Fibroblast of the aortic adventitia (primary cell): Measurements from ENCODE around the gene APPL2. TPM values are rescaled to one million over a fixed set of nuclear protein-coding genes. Genes with fewer than 3 reads are reported as not detected.
"Not testable (repeated sequence)": the region's sequence is repeated elsewhere in the genome, so short reads cannot be mapped to it uniquely, and the experiment has no call there.

ENCODE experiments used
- DNase-seq: peaks from one replicate; pipeline ENCODE4 v3.0.0-alpha.2; 2010; ENCODE audit warnings: low read depth
- H3K4me3 ChIP-seq: 2 replicates; pipeline ENCODE4 v1.5.1; 2011; ENCODE audit warnings: low read depth, mild to moderate bottlenecking, control low read depth, low read length, moderate library complexity
- total RNA-seq: library from RNA; depleted of rRNA; stranded (reverse); fragments of >200 nt; gene quantifications from 2 replicates; pipeline ENCODE4 v1.2.3, GENCODE V29; 2012; ENCODE audit warnings: low replicate concordance
- TF ChIP-seq, protein P1 (sequence below): IDR thresholded peaks from 2 replicates; pipeline ENCODE4 v1.5.1; 2011; ENCODE audit warnings: mild to moderate bottlenecking, low read length, control low read depth, inconsistent platforms; ENCODE audit not compliant: insufficient read depth

Gene APPL2
- total RNA-seq, 1 donor = 48.5 TPM

DNA sequence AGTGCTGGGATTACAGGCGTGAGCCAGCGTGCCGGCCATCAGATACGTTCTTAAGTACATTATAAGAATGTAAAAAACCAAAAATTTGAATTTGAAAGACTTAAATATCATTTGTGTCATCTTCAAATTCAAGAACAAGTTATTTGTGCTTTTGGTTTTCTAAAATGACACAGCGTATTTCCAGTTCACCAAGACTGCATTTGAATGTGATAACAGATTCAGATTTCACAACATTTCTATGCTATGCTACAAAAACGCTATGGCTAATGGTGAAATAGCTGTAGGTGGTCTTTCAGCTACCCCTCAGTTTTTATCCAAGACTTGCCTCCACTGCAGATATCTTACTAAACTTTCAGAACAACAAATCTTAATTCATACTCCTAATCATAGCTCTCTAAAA lies 46.7 kb downstream of the APPL2 start:
- TF ChIP-seq, protein P1, sequence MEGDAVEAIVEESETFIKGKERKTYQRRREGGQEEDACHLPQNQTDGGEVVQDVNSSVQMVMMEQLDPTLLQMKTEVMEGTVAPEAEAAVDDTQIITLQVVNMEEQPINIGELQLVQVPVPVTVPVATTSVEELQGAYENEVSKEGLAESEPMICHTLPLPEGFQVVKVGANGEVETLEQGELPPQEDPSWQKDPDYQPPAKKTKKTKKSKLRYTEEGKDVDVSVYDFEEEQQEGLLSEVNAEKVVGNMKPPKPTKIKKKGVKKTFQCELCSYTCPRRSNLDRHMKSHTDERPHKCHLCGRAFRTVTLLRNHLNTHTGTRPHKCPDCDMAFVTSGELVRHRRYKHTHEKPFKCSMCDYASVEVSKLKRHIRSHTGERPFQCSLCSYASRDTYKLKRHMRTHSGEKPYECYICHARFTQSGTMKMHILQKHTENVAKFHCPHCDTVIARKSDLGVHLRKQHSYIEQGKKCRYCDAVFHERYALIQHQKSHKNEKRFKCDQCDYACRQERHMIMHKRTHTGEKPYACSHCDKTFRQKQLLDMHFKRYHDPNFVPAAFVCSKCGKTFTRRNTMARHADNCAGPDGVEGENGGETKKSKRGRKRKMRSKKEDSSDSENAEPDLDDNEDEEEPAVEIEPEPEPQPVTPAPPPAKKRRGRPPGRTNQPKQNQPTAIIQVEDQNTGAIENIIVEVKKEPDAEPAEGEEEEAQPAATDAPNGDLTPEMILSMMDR = no peak
- H3K4me3 ChIP-seq = no peak overlapping the region
- no peak for DNase-seq

DNA sequence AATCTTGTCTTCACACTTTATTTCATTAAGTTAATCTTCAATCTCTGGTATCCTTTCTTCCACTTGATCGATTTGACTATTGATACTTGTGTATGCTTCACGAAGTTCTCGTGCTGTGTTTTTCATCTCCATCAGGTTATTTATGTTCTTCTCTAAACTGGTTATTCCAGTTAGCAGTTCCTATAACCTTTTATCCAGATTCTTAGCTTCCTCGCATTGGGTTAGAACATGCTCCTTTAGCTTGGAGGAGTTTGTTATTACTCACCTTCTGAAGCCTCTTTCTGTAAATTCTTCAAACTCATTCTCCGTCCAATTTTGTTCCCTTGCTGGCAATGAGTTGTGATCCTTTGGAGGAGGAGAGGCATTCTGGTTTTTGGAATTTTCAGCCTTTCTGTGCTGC lies 52.0 kb downstream of the APPL2 start:
- not testable (repeated sequence) for H3K4me3 ChIP-seq, DNase-seq

DNA sequence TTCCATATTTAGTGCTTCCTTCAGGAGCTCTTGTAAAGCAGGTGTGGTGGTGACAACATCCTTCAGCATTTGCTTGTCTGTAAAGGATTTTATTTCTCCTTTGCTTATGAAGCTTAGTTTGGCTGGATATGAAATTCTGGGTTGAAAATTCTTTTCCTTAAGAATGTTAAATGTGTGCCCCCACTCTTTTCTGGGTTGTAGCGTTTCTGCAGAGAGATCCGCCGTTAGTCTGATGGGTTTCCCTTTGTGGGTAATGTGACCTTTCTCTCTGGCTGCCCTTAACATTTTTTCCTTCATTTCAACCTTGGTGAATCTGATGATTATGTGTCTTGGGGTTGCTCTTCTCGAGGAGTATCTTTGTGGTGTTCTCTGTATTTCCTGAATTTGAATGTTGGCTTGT lies 52.6 kb downstream of the APPL2 start:
- DNase-seq, H3K4me3 ChIP-seq: not testable (repeated sequence)

DNA sequence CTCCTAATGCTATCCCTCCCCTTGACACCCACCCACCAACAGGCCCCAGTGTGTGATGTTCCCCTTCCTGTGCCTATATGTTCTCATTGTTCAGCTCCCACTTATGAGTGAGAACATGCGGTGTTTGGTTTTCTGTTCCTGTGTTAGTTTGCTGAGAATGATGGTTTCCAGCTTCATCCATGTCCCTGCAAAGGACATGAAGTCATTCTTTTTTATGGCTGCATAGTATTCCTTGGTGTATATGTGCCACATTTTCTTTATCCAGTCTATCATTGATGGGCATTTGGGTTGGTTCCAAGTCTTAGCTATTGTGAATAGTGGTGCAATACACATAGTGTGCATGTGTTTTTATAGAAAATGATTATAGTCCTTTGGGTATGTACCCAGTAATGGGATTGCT lies 56.9 kb downstream of the APPL2 start:
- not testable (repeated sequence) for DNase-seq, H3K4me3 ChIP-seq

DNA sequence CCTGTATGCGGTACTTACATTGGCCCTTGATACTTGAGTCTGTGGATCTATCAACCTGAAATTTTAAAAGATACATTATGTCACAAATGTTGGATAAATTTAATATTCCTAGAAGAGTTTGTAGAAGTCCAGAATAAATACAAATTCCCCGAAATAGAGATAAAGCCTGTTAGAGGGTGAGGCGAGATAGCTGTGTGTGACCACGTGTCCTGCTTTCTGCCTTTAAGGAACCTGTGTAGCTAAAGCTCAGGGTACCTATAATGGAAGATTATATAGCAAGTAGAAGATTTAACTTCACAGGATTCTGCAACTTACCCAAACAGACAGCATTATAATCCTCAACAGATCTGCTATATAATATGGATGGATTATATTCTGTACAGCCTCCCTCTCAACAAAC lies 58.8 kb downstream of the APPL2 start:
- DNase-seq = no peak
- TF ChIP-seq, protein P1 = no peak
- H3K4me3 ChIP-seq = no peak overlapping the region

DNA sequence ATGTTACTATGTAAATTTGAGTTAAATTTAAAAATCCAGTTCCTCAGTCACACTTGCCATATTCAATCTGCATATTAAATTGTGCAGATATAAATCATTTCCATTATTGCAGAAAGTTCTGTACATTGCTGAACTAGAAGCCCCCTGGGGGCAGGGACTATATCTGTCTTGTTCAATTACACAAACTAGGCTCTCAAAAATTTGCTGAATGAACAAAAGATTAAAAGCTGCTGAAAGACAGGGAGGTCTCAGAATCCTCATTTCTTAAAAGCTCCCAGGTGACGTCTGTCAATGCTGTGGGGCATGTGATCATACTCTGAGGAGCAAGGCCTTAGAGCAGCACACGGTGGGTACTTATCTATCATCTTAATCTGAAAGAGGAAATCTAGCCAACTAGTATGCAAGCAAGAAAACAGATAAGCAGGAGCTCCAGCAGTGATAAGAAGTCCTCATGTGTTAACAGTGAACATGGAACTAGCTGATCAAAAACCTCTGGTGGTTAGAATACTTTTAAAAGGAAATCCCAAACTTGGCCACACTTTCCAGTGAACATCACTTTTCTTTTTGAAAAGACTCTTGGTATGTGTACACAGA lies 60.5 kb downstream of the APPL2 start:
- TF ChIP-seq, protein P1 = no peak

DNA sequence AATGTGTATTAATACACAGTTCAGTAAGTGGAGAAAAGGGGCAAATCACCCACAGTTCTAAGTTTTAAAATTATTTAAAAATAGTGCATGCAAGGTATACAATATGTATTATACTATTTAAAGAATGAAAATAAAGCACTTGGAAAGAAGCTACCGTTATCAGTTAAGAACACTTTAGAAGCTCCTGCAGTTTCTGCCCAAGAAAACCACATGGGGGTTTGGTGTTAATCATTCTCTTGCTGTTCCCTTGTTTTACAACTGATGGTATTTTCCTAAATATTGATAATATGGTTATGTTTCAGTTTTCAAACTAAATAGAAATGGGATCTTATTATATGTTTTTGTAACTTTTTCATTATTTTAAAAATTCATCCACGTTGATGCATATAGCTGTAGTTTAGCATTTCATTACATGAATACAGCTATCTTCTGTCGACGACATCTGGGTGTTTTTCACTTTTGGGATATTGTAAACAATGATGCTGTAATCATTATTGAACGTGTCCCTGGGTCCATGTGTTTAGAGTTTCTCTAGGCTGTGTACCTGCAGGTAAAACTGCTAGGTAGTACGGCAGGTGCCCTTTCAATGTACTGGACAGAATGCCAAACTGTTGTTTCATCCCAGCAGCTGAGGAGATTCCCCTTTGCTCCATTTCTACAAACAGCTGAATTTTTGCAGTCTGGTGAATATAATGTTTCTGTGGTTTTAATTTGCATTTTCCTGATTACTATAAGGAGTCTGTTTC lies 64.1 kb downstream of the APPL2 start:
- DNase-seq = no peak
- TF ChIP-seq, protein P1 = no peak
- H3K4me3 ChIP-seq = no peak overlapping the region

More for the DNA sequence above, 60.5 kb downstream of the APPL2 start:
- H3K4me3 ChIP-seq = no peak overlapping the region
- no peak for DNase-seq

DNA sequence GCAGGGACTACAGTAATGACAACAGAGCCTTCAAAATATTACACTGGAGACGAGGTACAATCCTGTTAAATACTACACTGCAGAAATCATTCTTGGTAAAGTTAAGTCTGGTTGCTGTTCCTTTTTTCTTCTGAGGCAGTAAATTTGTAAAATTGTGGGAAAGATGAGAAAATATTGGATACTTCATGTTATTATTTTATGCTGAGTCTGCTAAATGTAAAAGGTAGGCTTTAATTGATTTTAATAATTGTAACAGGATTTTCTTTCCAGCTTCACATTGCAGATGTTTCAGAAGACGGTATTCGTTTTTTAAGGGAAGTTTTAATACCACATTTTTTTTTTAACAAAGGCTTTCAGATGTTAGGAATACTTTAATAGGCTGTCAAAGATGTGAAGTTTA lies 65.8 kb downstream of the APPL2 start:
- no peak for DNase-seq
- no peak overlapping the region for H3K4me3 ChIP-seq
- TF ChIP-seq, protein P1 = no peak
